Neutrophil (primary cell): Measurements from ENCODE around the gene ATL1.

Source experiments
- H3K27ac ChIP-seq: fragments of 200-600 bp; sonication (generic); 2 replicates; pipeline ENCODE4 v1.5.1; 2016; ENCODE audit warnings: mild to moderate bottlenecking, moderate library complexity
- H3K27me3 ChIP-seq: fragments of 200-600 bp; sonication (generic); 2 replicates; pipeline ENCODE4 v1.6.0; 2016; ENCODE audit warnings: mild to moderate bottlenecking
- H3K36me3 ChIP-seq: fragments of 200-600 bp; sonication (generic); 2 replicates; pipeline ENCODE4 v1.5.1; 2017
- H3K4me1 ChIP-seq, 2 experiments: fragments of 200-600 bp in 1 of 2; sonication (generic) in 1 of 2; 1 replicate in 1 of 2; 2 replicates in 1 of 2; pipeline versions ENCODE4 v1.5.1 to v1.6.1; 2013 to 2016; ENCODE audit warnings: low read depth in 1 of 2, low read length in 1 of 2, mild to moderate bottlenecking in 1 of 2, moderate library complexity in 1 of 2; ENCODE audit not compliant: control insufficient read depth in 1 of 2, insufficient read depth in 1 of 2
- H3K4me3 ChIP-seq, 2 experiments: fragments of 200-600 bp in 1 of 2; sonication (generic) in 1 of 2; 1 replicate in 1 of 2; 2 replicates in 1 of 2; pipeline ENCODE4 v1.5.1; 2013 to 2016; ENCODE audit warnings: low read depth in 1 of 2, low read length in 1 of 2, mild to moderate bottlenecking in 1 of 2, moderate library complexity in 1 of 2
- H3K9me3 ChIP-seq: fragments of 200-600 bp; sonication (generic); 2 replicates; pipeline ENCODE4 v1.5.1; 2016
- TF ChIP-seq, protein P1 (sequence below): fragments of 200-600 bp; sonication (generic); IDR thresholded peaks from 2 replicates; pipeline ENCODE4 v1.5.1; 2016; ENCODE audit warnings: antibody characterized with exemption

ATL1 gene

DNA sequence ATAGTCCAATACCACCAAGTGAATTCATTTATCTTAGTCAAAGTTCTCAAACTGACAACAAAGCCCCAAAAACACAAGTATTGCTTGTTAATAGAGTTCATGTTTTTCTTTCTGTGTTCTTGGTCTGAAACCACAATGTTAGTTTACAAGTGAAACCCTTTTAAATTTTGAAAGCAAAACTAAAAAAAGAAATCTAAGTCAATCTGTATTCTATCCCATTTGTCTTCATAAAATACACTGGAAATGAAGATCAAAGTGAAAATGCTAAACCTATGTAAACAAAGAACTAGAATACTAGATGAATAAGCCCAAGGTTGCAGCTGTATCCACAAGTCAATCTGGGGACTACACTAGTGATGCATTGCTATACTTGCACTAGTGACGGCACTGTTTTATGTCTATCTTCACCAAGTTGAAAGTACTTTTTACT lies 38.0 kb upstream of the ATL1 start:
- Histone ChIP-seq H3K36me3 (no peaks in the 10 kb centered on the region), H3K27ac (no peak overlapping the region), H3K9me3 (no peaks in the 10 kb centered on the region), H3K4me1 (no peaks in the 10 kb centered on the region), H3K4me3 (no peak overlapping the region), H3K27me3 (no peaks in the 10 kb centered on the region)
- TF ChIP-seq, protein P1, sequence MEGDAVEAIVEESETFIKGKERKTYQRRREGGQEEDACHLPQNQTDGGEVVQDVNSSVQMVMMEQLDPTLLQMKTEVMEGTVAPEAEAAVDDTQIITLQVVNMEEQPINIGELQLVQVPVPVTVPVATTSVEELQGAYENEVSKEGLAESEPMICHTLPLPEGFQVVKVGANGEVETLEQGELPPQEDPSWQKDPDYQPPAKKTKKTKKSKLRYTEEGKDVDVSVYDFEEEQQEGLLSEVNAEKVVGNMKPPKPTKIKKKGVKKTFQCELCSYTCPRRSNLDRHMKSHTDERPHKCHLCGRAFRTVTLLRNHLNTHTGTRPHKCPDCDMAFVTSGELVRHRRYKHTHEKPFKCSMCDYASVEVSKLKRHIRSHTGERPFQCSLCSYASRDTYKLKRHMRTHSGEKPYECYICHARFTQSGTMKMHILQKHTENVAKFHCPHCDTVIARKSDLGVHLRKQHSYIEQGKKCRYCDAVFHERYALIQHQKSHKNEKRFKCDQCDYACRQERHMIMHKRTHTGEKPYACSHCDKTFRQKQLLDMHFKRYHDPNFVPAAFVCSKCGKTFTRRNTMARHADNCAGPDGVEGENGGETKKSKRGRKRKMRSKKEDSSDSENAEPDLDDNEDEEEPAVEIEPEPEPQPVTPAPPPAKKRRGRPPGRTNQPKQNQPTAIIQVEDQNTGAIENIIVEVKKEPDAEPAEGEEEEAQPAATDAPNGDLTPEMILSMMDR = no peak

DNA sequence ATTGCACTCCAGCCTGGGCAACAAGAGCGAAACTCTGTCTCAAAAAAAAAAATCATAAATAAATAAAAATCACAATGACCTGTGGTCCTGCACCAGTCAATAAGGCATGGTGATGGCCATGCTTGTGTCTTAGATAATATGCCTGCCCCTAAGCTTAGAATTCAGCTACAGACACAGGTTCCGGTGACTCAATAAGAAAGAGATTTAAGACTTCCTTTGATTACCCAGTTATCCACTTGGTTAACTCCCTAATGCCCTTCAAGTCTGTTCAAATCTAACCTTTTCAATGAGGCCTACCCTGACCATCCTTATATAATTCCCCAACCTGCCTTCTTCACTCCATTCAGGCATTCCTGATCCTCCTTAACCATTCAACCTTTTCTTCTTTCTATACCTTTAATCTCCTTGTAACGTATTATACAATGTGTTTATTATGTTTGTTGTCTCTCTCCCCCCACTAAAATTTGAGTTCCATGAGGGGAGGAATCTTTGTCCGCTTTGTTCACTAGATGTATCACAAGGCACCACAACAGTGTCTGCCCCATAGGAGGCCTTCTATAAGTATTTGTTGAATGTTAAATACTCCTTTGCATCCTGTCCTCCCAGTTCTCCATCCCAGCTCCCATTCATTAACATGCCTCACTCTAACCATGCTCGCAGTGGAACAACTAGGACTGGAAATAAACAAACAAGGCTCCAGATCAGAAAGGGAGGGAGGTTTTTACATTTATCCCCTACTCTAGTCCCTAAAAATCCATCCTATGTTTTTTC lies 36.5 kb upstream of the ATL1 start:
- H3K27ac ChIP-seq = no peak overlapping the region
- no peak overlapping the region for H3K4me3 ChIP-seq
- no peaks in the 10 kb centered on the region for H3K9me3 ChIP-seq
- no peaks in the 10 kb centered on the region for H3K4me1 ChIP-seq
- TF ChIP-seq, protein P1 = no peak
- H3K27me3 ChIP-seq = no peaks in the 10 kb centered on the region
- no peaks in the 10 kb centered on the region for H3K36me3 ChIP-seq

DNA sequence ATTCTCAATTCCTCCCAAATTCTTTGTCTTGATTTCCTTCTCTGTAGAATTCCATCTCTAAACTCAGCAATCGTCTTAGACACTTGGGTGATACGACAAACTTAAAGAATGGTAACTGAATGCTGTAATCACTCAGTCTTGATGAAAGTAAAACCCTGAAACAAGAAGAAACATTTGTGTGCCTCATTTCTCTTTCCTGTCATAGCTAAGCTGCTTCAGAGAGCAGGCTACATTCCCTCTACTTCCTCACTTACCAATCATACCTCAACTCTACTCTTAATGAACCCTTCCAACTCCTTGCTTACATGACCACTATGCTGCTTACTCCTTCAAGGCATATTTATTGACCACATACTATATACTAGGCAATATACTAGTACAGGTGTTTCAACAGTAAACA lies 35.9 kb upstream of the ATL1 start:
- no peaks in the 10 kb centered on the region for H3K4me1 ChIP-seq
- H3K27ac ChIP-seq = no peak overlapping the region
- TF ChIP-seq, protein P1 = no peak
- H3K4me3 ChIP-seq = no peak overlapping the region
- H3K27me3 ChIP-seq = no peaks in the 10 kb centered on the region
- H3K36me3 ChIP-seq = no peaks in the 10 kb centered on the region
- no peaks in the 10 kb centered on the region for H3K9me3 ChIP-seq

DNA sequence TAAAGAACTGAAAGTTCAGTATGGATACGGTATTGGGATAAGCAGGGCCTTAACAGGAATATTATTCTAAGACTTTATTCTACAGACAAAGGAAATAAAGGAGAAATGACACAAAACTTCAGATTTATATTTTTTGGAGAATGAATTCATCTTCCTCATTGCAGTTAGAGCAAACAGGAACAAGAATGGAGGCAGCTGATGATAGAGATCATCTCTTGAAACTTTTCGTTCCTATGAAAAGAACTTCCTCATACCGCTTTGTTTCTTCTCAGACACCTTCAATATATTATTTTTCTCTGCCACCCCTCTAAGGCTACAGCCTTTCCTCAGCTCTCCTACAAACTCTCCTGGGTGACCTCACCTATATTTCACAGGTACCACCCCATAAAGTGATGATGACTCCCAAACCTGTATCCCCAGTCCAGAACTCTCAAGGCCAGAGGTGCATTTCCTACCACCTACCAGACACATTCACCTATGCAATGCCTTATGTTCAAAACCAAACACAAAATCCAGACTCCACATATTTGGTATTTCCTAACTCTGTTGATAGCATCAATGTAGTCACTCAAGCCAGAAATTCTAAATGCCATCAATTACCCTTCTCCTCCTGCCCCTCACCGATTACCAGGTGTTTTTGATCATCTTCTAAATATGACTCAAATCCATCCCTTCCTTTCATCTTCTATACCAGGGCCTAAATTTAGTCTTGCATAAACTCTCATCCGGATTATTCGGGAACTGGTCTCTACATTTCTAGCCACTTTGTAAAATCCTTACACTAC lies 35.0 kb upstream of the ATL1 start:
- no peaks in the 10 kb centered on the region for H3K4me1 ChIP-seq
- no peaks in the 10 kb centered on the region for H3K9me3 ChIP-seq
- no peak overlapping the region for H3K27ac ChIP-seq

DNA sequence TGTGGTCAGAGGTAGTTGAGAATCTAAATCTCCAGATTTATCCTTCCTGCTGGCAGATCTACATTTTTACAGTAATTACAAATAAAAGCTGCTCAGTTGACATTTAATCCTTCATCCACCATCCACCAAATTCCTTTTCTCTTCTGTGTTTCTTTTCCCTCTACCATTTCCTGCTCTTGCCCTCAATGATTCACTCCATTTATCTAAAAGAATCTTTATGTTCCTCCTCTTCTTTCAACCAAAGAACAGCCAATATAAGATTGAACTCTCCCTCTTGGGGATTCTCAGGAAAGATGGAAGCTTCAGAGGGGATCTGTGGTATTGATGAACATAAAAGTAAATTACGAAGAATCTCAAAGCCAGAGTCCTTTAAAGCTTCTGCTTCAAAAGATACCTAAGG lies 31.9 kb upstream of the ATL1 start:
- TF ChIP-seq, protein P1 = no peak
- Histone ChIP-seq H3K27ac (no peak overlapping the region), H3K4me3 (no peak overlapping the region), H3K9me3 (no peaks in the 10 kb centered on the region), H3K4me1 (peaks cover 13 to 15% of the 10 kb centered on the region in 2 experiments), H3K36me3 (no peaks in the 10 kb centered on the region), H3K27me3 (peaks cover 10% of the 10 kb centered on the region)

More for the DNA sequence above, 35.0 kb upstream of the ATL1 start:
- H3K4me3 ChIP-seq = no peak overlapping the region
- H3K36me3 ChIP-seq = no peaks in the 10 kb centered on the region
- TF ChIP-seq, protein P1 = no peak
- no peaks in the 10 kb centered on the region for H3K27me3 ChIP-seq
